Measurements from ENCODE around the gene IGFBP5. TPM values are rescaled to one million over a fixed set of nuclear protein-coding genes. Genes with fewer than 3 reads are reported as not detected.

The IGFBP5 gene
- total RNA-seq, result not detected

DNA sequence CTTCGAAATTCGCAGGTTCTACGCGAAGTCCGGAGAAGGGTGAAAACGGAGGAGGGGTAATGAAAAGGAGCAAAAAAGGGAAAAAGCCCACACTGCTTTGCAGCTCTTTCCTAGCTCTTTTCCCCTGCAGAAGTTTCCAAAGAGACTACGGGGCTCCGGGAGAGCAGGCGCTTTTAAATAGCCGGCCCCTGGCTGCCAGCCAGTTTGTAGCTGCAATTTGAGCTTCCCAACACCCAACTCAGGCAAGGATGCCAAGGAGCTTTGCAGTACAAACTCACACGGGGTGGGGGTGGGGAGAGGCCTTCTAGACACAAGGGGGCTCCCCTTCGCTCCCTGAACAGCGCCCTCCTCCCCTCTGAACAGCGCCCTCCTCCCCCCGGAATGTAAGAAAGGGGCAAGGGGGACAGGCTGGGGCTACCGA is at the start of gene IGFBP5:
IGFBP5 (minus strand) TSS at position 149 of the 421 bp plus-strand sequence. CDS start 774 bp downstream, outside the sequence.
- Mint-ChIP-seq H3K27me3 (peaks cover 73% of the 10 kb centered on the region), H3K4me3 (peak within 1 kb of the TSS; percentile 71), H3K4me1 (peaks cover 25% of the 10 kb centered on the region), H3K27ac (no peak within 1 kb of the TSS), H3K36me3 (no peaks in the 10 kb centered on the region), H3K9me3 (no peaks in the 10 kb centered on the region)
- no peak for DNase-seq

GRCh38 chr2:216743781-216744180 is 48.4 kb upstream of the IGFBP5 start:
- Mint-ChIP-seq H3K27me3 (peaks cover 34% of the 10 kb centered on the region), H3K36me3 (no peaks in the 10 kb centered on the region), H3K27ac (no peak overlapping the region), H3K9me3 (peaks cover 4% of the 10 kb centered on the region), H3K4me1 (no peaks in the 10 kb centered on the region), H3K4me3 (no peak overlapping the region)
- no peak for DNase-seq

GRCh38 chr2:216742411-216742810 is 47.1 kb upstream of the IGFBP5 start:
- Mint-ChIP-seq H3K36me3 (no peaks in the 10 kb centered on the region), H3K4me3 (no peak overlapping the region), H3K4me1 (no peaks in the 10 kb centered on the region), H3K27me3 (peaks cover 36% of the 10 kb centered on the region), H3K27ac (no peak overlapping the region), H3K9me3 (no peaks in the 10 kb centered on the region)
- DNase-seq, result no peak

DNA sequence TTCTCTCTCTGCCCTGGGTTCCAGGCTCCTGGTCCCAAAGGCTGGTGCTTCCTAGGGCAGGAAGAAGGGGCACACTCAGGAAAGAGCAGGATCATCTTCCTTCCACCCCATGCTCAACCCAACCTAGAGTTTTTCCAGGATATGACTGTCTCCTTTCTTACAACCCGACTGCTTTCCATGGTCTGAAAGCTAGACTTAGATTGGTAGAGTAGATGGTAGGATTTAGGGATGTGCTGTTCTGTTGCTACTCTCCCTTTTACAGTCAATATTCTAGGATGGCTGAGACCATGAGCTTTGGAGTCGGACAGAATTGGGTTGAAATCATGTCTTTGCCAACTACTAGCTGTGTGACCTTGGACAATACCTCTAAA is 45.9 kb upstream of the IGFBP5 start:
- no peak overlapping the region for H3K27ac Mint-ChIP-seq

GRCh38 chr2:216740557-216741222 is 45.3 kb upstream of the IGFBP5 start:
- Mint-ChIP-seq H3K9me3 (no peaks in the 10 kb centered on the region), H3K36me3 (no peaks in the 10 kb centered on the region), H3K27me3 (peaks cover 22% of the 10 kb centered on the region), H3K4me1 (no peaks in the 10 kb centered on the region), H3K4me3 (no peak overlapping the region), H3K27ac (no peak overlapping the region)
- no peak for DNase-seq

More for the DNA sequence above, 45.9 kb upstream of the IGFBP5 start:
- DNase-seq, result no peak
- Mint-ChIP-seq H3K4me3 (no peak overlapping the region), H3K36me3 (no peaks in the 10 kb centered on the region), H3K4me1 (no peaks in the 10 kb centered on the region), H3K9me3 (no peaks in the 10 kb centered on the region), H3K27me3 (peaks cover 24% of the 10 kb centered on the region)

GRCh38 chr2:216739035-216739434 is 43.7 kb upstream of the IGFBP5 start:
- H3K27ac Mint-ChIP-seq, result no peak overlapping the region
- H3K4me1 Mint-ChIP-seq, result no peaks in the 10 kb centered on the region
- H3K9me3 Mint-ChIP-seq, result no peaks in the 10 kb centered on the region
- no peaks in the 10 kb centered on the region for H3K36me3 Mint-ChIP-seq
- no peak overlapping the region for H3K4me3 Mint-ChIP-seq
- H3K27me3 Mint-ChIP-seq, result peaks cover 15% of the 10 kb centered on the region
- no peak for DNase-seq

GRCh38 chr2:216737676-216738075 is 42.3 kb upstream of the IGFBP5 start:
- H3K27ac Mint-ChIP-seq, result no peak overlapping the region
- DNase-seq, result no peak
- H3K9me3 Mint-ChIP-seq, result no peaks in the 10 kb centered on the region
- H3K27me3 Mint-ChIP-seq, result peaks cover 15% of the 10 kb centered on the region
- H3K36me3 Mint-ChIP-seq, result no peaks in the 10 kb centered on the region
- no peak overlapping the region for H3K4me3 Mint-ChIP-seq
- H3K4me1 Mint-ChIP-seq, result no peaks in the 10 kb centered on the region

DNA sequence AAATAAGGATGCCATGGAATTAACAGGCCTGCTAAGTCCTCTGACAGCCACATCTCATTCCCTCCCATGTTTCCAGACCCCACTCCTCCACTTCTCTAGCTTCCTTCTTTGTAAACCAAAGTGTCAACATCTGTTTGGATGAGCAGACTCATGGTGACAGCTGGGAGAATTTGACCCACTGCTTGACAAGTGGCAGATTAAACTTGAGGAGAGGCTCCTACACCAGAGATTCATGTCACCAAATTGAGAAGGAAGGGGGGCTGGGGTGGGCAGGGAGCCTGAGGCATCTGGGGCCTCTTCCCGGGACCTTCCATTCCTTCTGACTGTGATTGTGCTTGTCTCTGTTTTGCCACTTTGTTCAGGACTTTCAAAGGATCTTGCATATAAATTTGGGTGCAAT is 41.0 kb upstream of the IGFBP5 start:
- Mint-ChIP-seq H3K4me1 (no peaks in the 10 kb centered on the region), H3K27ac (no peak overlapping the region), H3K4me3 (no peak overlapping the region), H3K27me3 (peaks cover 15% of the 10 kb centered on the region), H3K9me3 (no peaks in the 10 kb centered on the region), H3K36me3 (no peaks in the 10 kb centered on the region)
- DNase-seq, result no peak

GRCh38 chr2:216735668-216736067 is 40.3 kb upstream of the IGFBP5 start:
- Mint-ChIP-seq H3K9me3 (no peaks in the 10 kb centered on the region), H3K27ac (no peak overlapping the region), H3K36me3 (no peaks in the 10 kb centered on the region), H3K27me3 (peaks cover 15% of the 10 kb centered on the region), H3K4me3 (no peak overlapping the region), H3K4me1 (no peaks in the 10 kb centered on the region)
- DNase-seq, result no peak

DNA sequence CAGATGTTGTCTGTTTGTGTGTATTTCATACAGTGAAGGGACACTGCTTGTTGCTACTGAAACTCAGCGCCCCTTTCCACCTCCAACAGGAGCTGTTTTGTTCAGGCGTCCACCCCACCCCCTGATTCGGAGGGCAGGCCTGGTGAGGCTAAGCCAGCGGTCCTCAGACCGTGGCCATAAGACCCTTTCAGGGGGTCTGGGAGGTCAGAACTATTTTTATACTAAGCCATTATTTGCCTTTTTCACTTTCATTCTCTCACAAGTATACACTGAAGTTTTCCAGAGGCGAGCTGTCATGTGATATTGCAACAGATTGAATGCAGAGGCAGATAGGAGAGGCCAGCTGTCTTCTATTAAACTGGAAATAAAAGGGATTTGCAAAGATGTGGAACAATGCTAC is 39.7 kb upstream of the IGFBP5 start:
- Mint-ChIP-seq H3K9me3 (no peaks in the 10 kb centered on the region), H3K36me3 (no peaks in the 10 kb centered on the region), H3K27me3 (peaks cover 11% of the 10 kb centered on the region), H3K4me3 (no peak overlapping the region), H3K4me1 (no peaks in the 10 kb centered on the region), H3K27ac (no peak overlapping the region)
- no peak for DNase-seq

GRCh38 chr2:216733046-216733445 is 37.7 kb upstream of the IGFBP5 start:
- Mint-ChIP-seq H3K27ac (no peak overlapping the region), H3K27me3 (peaks cover 3% of the 10 kb centered on the region), H3K36me3 (no peaks in the 10 kb centered on the region), H3K4me3 (no peak overlapping the region), H3K4me1 (no peaks in the 10 kb centered on the region), H3K9me3 (no peaks in the 10 kb centered on the region)
- no peak for DNase-seq

- Mint-ChIP-seq H3K4me3 (no peak overlapping the region), H3K4me1 (no peaks in the 10 kb centered on the region), H3K9me3 (no peaks in the 10 kb centered on the region), H3K36me3 (no peaks in the 10 kb centered on the region), H3K27me3 (no peaks in the 10 kb centered on the region), H3K27ac (no peak overlapping the region)
- DNase-seq, result no peak
Observed at GRCh38 chr2:216732334-216732733, 37.0 kb upstream of the IGFBP5 start.

DNA sequence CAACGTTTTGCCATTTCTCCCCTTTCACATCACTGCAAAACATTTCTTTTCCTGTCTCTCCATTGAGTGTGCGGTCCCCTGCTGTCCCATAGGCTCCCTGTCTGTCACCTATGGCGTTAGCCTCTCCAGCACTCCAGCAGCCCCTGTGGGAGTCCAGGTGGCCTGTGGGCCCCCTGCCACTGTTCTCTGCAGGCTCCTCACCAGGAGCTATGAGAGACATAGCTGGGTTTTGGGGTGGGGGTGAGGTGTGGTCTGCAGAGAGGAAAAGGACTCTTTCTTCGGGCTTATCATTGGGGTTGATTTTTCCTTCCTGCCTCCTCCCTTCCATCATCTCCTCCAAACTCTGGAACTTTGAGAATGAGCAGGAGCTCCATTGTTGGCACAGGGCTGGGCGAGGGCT is 36.1 kb upstream of the IGFBP5 start:
- no peak for DNase-seq
- H3K4me3 Mint-ChIP-seq, result no peak overlapping the region
- no peaks in the 10 kb centered on the region for H3K36me3 Mint-ChIP-seq
- H3K9me3 Mint-ChIP-seq, result no peaks in the 10 kb centered on the region
- H3K4me1 Mint-ChIP-seq, result no peaks in the 10 kb centered on the region
- no peak overlapping the region for H3K27ac Mint-ChIP-seq
- H3K27me3 Mint-ChIP-seq, result no peaks in the 10 kb centered on the region

DNA sequence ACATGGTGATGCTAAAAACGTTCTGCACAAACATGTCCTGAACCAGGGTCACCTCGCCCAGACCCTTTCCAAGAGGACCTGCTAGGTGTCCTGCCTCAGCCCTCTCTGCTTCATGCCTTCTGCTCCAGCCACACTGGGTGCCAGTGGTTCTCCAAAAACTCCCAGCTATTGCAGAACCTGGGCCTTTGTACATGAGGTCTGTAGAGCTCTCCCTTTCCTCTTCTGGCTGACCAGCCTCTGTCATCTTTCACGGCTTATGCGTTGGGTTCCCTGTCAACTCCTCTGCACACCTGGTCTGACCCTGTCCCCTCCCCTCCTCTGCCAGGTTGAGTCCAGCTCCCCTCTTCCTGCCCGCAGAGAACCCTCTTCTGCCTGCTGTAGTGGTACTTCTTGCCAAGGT is 35.5 kb upstream of the IGFBP5 start:
- no peak overlapping the region for H3K27ac Mint-ChIP-seq
- no peak overlapping the region for H3K4me3 Mint-ChIP-seq
- H3K4me1 Mint-ChIP-seq, result no peaks in the 10 kb centered on the region
- no peaks in the 10 kb centered on the region for H3K27me3 Mint-ChIP-seq
- no peaks in the 10 kb centered on the region for H3K36me3 Mint-ChIP-seq
- DNase-seq, result no peak
- no peaks in the 10 kb centered on the region for H3K9me3 Mint-ChIP-seq

GRCh38 chr2:216727346-216728122 is 32.2 kb upstream of the IGFBP5 start:
- Mint-ChIP-seq H3K4me1 (no peaks in the 10 kb centered on the region), H3K27ac (no peak overlapping the region), H3K36me3 (no peaks in the 10 kb centered on the region), H3K4me3 (no peak overlapping the region), H3K9me3 (no peaks in the 10 kb centered on the region), H3K27me3 (no peaks in the 10 kb centered on the region)
- DNase-seq, result no peak

DNA sequence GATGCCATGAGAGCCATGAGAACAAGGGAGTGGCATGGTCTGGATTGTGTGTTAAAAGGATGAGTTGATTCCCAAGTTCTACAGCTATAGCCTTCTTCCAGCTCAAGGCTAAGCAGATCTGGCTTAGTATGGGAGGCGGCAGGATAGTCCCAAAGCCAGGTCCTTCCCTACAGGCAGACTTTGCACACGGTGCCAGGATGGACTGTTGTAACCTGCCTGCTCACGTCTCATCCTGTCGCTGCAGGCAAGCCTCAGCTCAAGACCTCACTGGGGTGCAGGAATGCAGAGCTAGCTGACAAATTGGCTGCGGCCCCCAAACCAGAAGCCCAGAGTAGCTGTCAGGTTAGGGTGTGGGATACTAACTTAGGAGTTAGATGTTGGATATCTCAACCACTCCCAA is 28.8 kb upstream of the IGFBP5 start:
- Mint-ChIP-seq H3K4me1 (no peaks in the 10 kb centered on the region), H3K4me3 (no peak overlapping the region), H3K9me3 (no peaks in the 10 kb centered on the region), H3K27ac (no peak overlapping the region), H3K27me3 (no peaks in the 10 kb centered on the region), H3K36me3 (no peaks in the 10 kb centered on the region)
- no peak for DNase-seq
